OCI-LY3 (cell line): ENCODE data around the gene GCKR.

Experiments
- EZH2phosphoT487 ChIP-seq: fragments of 200-600 bp; shearing (Covaris generic); IDR thresholded peaks from 2 replicates; pipeline ENCODE4 v1.6.1; 2018; ENCODE audit warnings: antibody characterized with exemption, mixed run types, low read depth
- TF ChIP-seq, protein P1 (sequence below): fragments of 200-600, 300-600 bp; sonication (generic); IDR thresholded peaks from 2 replicates; pipeline ENCODE4 v1.5.1; 2014; ENCODE audit warnings: antibody characterized with exemption, low read length, low read depth

- TF ChIP-seq, protein P1, sequence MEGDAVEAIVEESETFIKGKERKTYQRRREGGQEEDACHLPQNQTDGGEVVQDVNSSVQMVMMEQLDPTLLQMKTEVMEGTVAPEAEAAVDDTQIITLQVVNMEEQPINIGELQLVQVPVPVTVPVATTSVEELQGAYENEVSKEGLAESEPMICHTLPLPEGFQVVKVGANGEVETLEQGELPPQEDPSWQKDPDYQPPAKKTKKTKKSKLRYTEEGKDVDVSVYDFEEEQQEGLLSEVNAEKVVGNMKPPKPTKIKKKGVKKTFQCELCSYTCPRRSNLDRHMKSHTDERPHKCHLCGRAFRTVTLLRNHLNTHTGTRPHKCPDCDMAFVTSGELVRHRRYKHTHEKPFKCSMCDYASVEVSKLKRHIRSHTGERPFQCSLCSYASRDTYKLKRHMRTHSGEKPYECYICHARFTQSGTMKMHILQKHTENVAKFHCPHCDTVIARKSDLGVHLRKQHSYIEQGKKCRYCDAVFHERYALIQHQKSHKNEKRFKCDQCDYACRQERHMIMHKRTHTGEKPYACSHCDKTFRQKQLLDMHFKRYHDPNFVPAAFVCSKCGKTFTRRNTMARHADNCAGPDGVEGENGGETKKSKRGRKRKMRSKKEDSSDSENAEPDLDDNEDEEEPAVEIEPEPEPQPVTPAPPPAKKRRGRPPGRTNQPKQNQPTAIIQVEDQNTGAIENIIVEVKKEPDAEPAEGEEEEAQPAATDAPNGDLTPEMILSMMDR, result no peak
- no peak for TF ChIP-seq EZH2phosphoT487
Measured at GRCh38 chr2:27552941-27553340, 56.3 kb downstream of the GCKR start.
